Nephron progenitor cell (in vitro differentiated cells): ENCODE data around the gene USP34.

Experiments used
- DNase-seq: peaks from one replicate; pipeline ENCODE4 v3.0.0; 2021
- H3K27ac Mint-ChIP-seq: 2 replicates; pipeline ENCODE4 v1.8.0; 2021; ENCODE audit warnings: mild to moderate bottlenecking, moderate library complexity, mixed read lengths
- H3K27me3 Mint-ChIP-seq: 2 replicates; pipeline ENCODE4 v1.8.0; 2021; ENCODE audit warnings: mild to moderate bottlenecking, low read depth, mixed read lengths; ENCODE audit not compliant: poor library complexity
- H3K36me3 Mint-ChIP-seq: 2 replicates; pipeline ENCODE4 v1.8.0; 2021; ENCODE audit warnings: low read depth, mixed read lengths
- H3K4me1 Mint-ChIP-seq: 2 replicates; pipeline ENCODE4 v1.8.0; 2021; ENCODE audit warnings: mixed read lengths
- H3K4me3 Mint-ChIP-seq: 2 replicates; pipeline ENCODE4 v1.8.0; 2021; ENCODE audit warnings: mild to moderate bottlenecking, moderate library complexity, mixed read lengths
- H3K9me3 Mint-ChIP-seq: 2 replicates; pipeline ENCODE4 v1.8.0; 2021; ENCODE audit warnings: mild to moderate bottlenecking, moderate library complexity, mixed read lengths
- TF ChIP-seq, protein P1 (sequence below): fragments of 200-600 bp; sonication (generic); IDR thresholded peaks from 2 replicates; pipeline ENCODE4 v1.5.0; 2021; ENCODE audit warnings: antibody characterized with exemption

The USP34 gene

DNA sequence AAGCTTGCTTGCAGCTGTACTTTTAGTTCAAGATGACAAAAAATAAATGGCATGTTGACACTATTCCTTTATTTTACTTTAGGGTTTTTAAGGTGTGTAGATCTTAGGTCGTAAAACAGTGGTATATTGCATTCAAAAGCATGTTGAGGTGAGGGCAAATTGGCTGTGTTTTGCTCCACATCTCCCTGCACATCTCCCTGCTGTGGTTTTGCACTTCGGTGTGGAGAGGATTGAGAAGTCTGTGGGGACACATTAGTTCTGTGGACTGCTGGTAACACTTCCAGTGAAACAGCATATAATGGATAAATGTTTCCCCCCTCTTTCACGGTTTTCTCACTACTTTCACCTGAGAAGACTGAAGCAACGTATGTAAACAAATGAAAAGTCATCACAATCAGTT lies 283.8 kb downstream of the USP34 start:
- Mint-ChIP-seq H3K36me3 (peaks cover 96% of the 10 kb centered on the region), H3K4me3 (no peak overlapping the region), H3K9me3 (no peaks in the 10 kb centered on the region), H3K27me3 (peaks cover 3% of the 10 kb centered on the region), H3K27ac (peak overlapping the region; percentile 41), H3K4me1 (peaks cover 5% of the 10 kb centered on the region)
- no peak for DNase-seq
- TF ChIP-seq, protein P1, sequence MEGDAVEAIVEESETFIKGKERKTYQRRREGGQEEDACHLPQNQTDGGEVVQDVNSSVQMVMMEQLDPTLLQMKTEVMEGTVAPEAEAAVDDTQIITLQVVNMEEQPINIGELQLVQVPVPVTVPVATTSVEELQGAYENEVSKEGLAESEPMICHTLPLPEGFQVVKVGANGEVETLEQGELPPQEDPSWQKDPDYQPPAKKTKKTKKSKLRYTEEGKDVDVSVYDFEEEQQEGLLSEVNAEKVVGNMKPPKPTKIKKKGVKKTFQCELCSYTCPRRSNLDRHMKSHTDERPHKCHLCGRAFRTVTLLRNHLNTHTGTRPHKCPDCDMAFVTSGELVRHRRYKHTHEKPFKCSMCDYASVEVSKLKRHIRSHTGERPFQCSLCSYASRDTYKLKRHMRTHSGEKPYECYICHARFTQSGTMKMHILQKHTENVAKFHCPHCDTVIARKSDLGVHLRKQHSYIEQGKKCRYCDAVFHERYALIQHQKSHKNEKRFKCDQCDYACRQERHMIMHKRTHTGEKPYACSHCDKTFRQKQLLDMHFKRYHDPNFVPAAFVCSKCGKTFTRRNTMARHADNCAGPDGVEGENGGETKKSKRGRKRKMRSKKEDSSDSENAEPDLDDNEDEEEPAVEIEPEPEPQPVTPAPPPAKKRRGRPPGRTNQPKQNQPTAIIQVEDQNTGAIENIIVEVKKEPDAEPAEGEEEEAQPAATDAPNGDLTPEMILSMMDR, result no peak

GRCh38 chr2:61185231-61185728 lies 285.6 kb downstream of the USP34 start:
- Mint-ChIP-seq H3K27ac (peak overlapping the region; percentile 80), H3K36me3 (peaks cover 97% of the 10 kb centered on the region)
- DNase-seq, result no peak

DNA sequence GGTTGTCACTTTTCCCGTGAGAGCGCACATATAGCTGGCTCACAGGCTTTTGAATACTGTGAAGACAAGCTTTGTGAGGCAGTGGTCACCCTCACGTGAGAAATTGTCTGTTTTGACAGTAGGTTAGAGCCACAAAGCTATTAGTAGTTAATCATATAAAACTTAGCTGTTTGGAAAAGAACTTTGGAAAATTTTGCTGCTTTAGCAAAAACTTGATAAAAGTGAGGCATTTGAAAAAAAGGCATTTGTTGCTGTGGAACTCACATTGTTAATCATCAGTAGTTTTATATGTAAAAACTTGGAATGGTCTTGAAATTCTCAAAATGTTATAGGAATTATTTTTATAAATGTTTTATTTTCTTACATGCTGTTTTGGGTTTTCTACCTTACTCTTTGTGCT lies 286.6 kb downstream of the USP34 start:
- H3K9me3 Mint-ChIP-seq, result no peaks in the 10 kb centered on the region
- DNase-seq, result no peak
- H3K36me3 Mint-ChIP-seq, result peaks cover 95% of the 10 kb centered on the region
- H3K27ac Mint-ChIP-seq, result no peak overlapping the region
- H3K4me1 Mint-ChIP-seq, result peaks cover 33% of the 10 kb centered on the region
- TF ChIP-seq, protein P1, result no peak
- H3K4me3 Mint-ChIP-seq, result no peak overlapping the region
- H3K27me3 Mint-ChIP-seq, result peaks cover 3% of the 10 kb centered on the region

More at GRCh38 chr2:61185231-61185728, 285.6 kb downstream of the USP34 start:
- peaks cover 3% of the 10 kb centered on the region for H3K27me3 Mint-ChIP-seq
- peaks cover 22% of the 10 kb centered on the region for H3K4me1 Mint-ChIP-seq
- TF ChIP-seq, protein P1, result no peak
- no peaks in the 10 kb centered on the region for H3K9me3 Mint-ChIP-seq
- no peak overlapping the region for H3K4me3 Mint-ChIP-seq

DNA sequence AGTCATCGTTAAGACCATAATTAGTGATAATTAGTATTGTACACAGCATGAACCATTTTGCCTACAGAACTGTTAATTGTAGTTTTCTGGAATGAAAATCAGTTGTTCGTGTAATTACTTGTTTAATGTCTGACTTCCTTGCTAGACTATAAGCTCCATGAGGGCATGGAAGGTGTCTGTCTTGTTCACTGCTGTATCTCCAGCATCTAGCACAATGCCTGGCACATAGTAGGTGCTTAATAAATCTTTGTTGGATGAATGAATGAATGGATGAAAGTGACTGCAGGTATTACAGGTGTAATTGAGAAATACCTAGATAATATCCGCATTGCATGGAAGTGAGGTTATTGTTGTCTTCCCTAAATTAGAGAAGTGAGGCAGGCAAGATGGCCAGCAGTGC lies 287.1 kb downstream of the USP34 start:
- no peak overlapping the region for H3K27ac Mint-ChIP-seq
- H3K9me3 Mint-ChIP-seq, result no peaks in the 10 kb centered on the region
- TF ChIP-seq, protein P1, result no peak
- peaks cover 92% of the 10 kb centered on the region for H3K36me3 Mint-ChIP-seq
- peaks cover 3% of the 10 kb centered on the region for H3K27me3 Mint-ChIP-seq
- H3K4me1 Mint-ChIP-seq, result peaks cover 37% of the 10 kb centered on the region
- no peak for DNase-seq
- no peak overlapping the region for H3K4me3 Mint-ChIP-seq

DNA sequence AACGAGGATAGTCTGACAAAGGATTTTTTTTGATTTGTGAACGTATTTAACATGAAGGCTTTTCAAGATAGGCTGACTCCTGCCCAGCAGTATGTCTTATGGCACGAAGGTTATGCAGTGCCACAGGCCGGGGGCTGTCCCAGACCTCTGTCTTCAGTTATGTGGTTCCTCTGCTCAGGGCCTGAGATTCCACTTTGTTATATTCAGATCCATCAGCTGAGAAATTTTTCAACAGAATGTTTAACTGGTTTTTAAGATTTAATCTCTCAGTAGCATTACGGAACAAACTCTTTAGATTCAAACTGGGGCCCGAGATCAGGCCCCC lies 288.9 kb downstream of the USP34 start:
- H3K27me3 Mint-ChIP-seq, result peaks cover 1% of the 10 kb centered on the region
- no peak overlapping the region for H3K27ac Mint-ChIP-seq
- no peaks in the 10 kb centered on the region for H3K9me3 Mint-ChIP-seq
- no peak for DNase-seq
- TF ChIP-seq, protein P1, result no peak
- H3K4me1 Mint-ChIP-seq, result peaks cover 50% of the 10 kb centered on the region
- H3K36me3 Mint-ChIP-seq, result peaks cover 74% of the 10 kb centered on the region
- peak overlapping the region; percentile 56 for H3K4me3 Mint-ChIP-seq

- H3K36me3 Mint-ChIP-seq, result peaks cover 69% of the 10 kb centered on the region
These were observed 289.4 kb downstream of the USP34 start for GRCh38 chr2:61181382-61182058.

More at GRCh38 chr2:61181382-61182058, 289.4 kb downstream of the USP34 start:
- Mint-ChIP-seq H3K27me3 (peaks cover 2% of the 10 kb centered on the region), H3K27ac (peak overlapping the region; percentile 95), H3K4me1 (peaks cover 54% of the 10 kb centered on the region), H3K9me3 (no peaks in the 10 kb centered on the region), H3K4me3 (peak overlapping the region; percentile 56)
- no peak for DNase-seq
- TF ChIP-seq, protein P1, result no peak
